OCI-LY3 (cell line): ENCODE results near the gene PLA2G4D.

ENCODE experiments used
- H2AFZ ChIP-seq: fragments of 200-600, 300-600 bp; shearing (Covaris generic); 2 replicates; pipeline ENCODE4 v1.6.0; 2014; ENCODE audit warnings: antibody characterized with exemption, low read depth, low read length
- H3K27ac ChIP-seq: fragments of 200-600, 300-600 bp; sonication (generic); 2 replicates; pipeline ENCODE4 v1.5.1; 2014; ENCODE audit warnings: mild to moderate bottlenecking, low read length, moderate library complexity, mixed read lengths
- H3K27me3 ChIP-seq: fragments of 200-600, 300-600 bp; sonication (generic); 2 replicates; pipeline ENCODE4 v1.6.1; 2014; ENCODE audit warnings: low read depth, low read length, mixed read lengths
- H3K36me3 ChIP-seq: fragments of 200-600, 300-600 bp; sonication (generic); replicated peaks from 2 replicates; pipeline ENCODE3; 2014; ENCODE audit warnings: low read depth, low read length, mixed read lengths
- H3K4me1 ChIP-seq: fragments of 300-600, 200-600 bp; sonication (generic); 2 replicates; pipeline ENCODE4 v1.6.1; 2014; ENCODE audit warnings: low read length, mixed read lengths
- H3K4me2 ChIP-seq: fragments of 200-600, 300-600 bp; sonication (generic); 2 replicates; pipeline ENCODE4 v1.6.1; 2014; ENCODE audit warnings: low read length, mixed read lengths
- H3K4me3 ChIP-seq: fragments of 300-600, 200-600 bp; sonication (generic); 2 replicates; pipeline ENCODE4 v1.5.1; 2014; ENCODE audit warnings: antibody characterized with exemption, mild to moderate bottlenecking, low read length, moderate library complexity
- H3K79me2 ChIP-seq: fragments of 300-600, 200-600 bp; shearing (Covaris generic); 2 replicates; pipeline ENCODE4 v1.6.1; 2014; ENCODE audit warnings: mild to moderate bottlenecking, low read length, mixed read lengths
- H3K9ac ChIP-seq: fragments of 300-600, 200-600 bp; shearing (Covaris generic); 2 replicates; pipeline ENCODE4 v1.6.0; 2014; ENCODE audit warnings: mild to moderate bottlenecking, low read length, moderate library complexity
- H3K9me3 ChIP-seq: fragments of 200-600, 300-600 bp; shearing (Covaris generic); 2 replicates; pipeline ENCODE4 v1.6.1; 2014; ENCODE audit warnings: low read length, mixed read lengths; ENCODE audit not compliant: insufficient read depth
- H4K20me1 ChIP-seq: fragments of 200-600, 300-600 bp; sonication (generic); 2 replicates; pipeline ENCODE4 v1.6.1; 2016; ENCODE audit warnings: low read length, mixed read lengths; ENCODE audit not compliant: insufficient read depth
- EZH2phosphoT487 ChIP-seq: fragments of 200-600 bp; shearing (Covaris generic); IDR thresholded peaks from 2 replicates; pipeline ENCODE4 v1.6.1; 2018; ENCODE audit warnings: antibody characterized with exemption, mixed run types, low read depth
- TF ChIP-seq, protein P1 (sequence below): fragments of 200-600, 300-600 bp; sonication (generic); IDR thresholded peaks from 2 replicates; pipeline ENCODE4 v1.5.1; 2014; ENCODE audit warnings: antibody characterized with exemption, low read length, low read depth

The PLA2G4D gene

GRCh38 chr15:42080186-42080918 lies 14.0 kb downstream of the PLA2G4D start:
- H3K27me3 ChIP-seq, result peaks cover 4% of the 10 kb centered on the region; the same call in 1 of the 2 replicates
- H2AFZ ChIP-seq, result no peak overlapping the region
- no peak overlapping the region for H3K4me3 ChIP-seq
- TF ChIP-seq EZH2phosphoT487, result no peak
- TF ChIP-seq, protein P1, sequence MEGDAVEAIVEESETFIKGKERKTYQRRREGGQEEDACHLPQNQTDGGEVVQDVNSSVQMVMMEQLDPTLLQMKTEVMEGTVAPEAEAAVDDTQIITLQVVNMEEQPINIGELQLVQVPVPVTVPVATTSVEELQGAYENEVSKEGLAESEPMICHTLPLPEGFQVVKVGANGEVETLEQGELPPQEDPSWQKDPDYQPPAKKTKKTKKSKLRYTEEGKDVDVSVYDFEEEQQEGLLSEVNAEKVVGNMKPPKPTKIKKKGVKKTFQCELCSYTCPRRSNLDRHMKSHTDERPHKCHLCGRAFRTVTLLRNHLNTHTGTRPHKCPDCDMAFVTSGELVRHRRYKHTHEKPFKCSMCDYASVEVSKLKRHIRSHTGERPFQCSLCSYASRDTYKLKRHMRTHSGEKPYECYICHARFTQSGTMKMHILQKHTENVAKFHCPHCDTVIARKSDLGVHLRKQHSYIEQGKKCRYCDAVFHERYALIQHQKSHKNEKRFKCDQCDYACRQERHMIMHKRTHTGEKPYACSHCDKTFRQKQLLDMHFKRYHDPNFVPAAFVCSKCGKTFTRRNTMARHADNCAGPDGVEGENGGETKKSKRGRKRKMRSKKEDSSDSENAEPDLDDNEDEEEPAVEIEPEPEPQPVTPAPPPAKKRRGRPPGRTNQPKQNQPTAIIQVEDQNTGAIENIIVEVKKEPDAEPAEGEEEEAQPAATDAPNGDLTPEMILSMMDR, result no peak
- no peaks in the 10 kb centered on the region for H3K9me3 ChIP-seq
- no peak overlapping the region for H3K27ac ChIP-seq
- H3K4me2 ChIP-seq, result no peak overlapping the region
- no peaks in the 10 kb centered on the region for H3K79me2 ChIP-seq
- H3K36me3 ChIP-seq, result no peaks in the 10 kb centered on the region
- peaks cover 5% of the 10 kb centered on the region; the same call in 1 of the 2 replicates for H3K4me1 ChIP-seq
- H4K20me1 ChIP-seq, result no peaks in the 10 kb centered on the region
- H3K9ac ChIP-seq, result no peak overlapping the region

- H2AFZ ChIP-seq, result no peak overlapping the region
- H3K9ac ChIP-seq, result no peak overlapping the region
- H3K27ac ChIP-seq, result no peak overlapping the region
- no peak overlapping the region for H3K4me2 ChIP-seq
- H3K27me3 ChIP-seq, result peaks cover 4% of the 10 kb centered on the region; the same call in 1 of the 2 replicates
- no peaks in the 10 kb centered on the region for H3K36me3 ChIP-seq
- no peaks in the 10 kb centered on the region for H4K20me1 ChIP-seq
- TF ChIP-seq EZH2phosphoT487, result no peak
- TF ChIP-seq, protein P1, result no peak
- H3K79me2 ChIP-seq, result no peaks in the 10 kb centered on the region
- peaks cover under 1% of the 10 kb centered on the region; the same call in 1 of the 2 replicates for H3K4me1 ChIP-seq
- no peaks in the 10 kb centered on the region for H3K9me3 ChIP-seq
- no peak overlapping the region for H3K4me3 ChIP-seq
Observed at GRCh38 chr15:42079401-42079908, 14.9 kb downstream of the PLA2G4D start.

- TF ChIP-seq EZH2phosphoT487, result no peak
- TF ChIP-seq, protein P1, result no peak
- H3K9ac ChIP-seq, result no peak overlapping the region
- no peaks in the 10 kb centered on the region for H4K20me1 ChIP-seq
- H3K4me1 ChIP-seq, result no peaks in the 10 kb centered on the region
- no peak overlapping the region for H2AFZ ChIP-seq
- no peaks in the 10 kb centered on the region for H3K9me3 ChIP-seq
- H3K27me3 ChIP-seq, result peaks cover 9% of the 10 kb centered on the region; the same call in 1 of the 2 replicates
- H3K27ac ChIP-seq, result no peak overlapping the region
- H3K79me2 ChIP-seq, result no peaks in the 10 kb centered on the region
- no peaks in the 10 kb centered on the region for H3K36me3 ChIP-seq
- no peak overlapping the region for H3K4me3 ChIP-seq
- H3K4me2 ChIP-seq, result no peak overlapping the region
Observed at GRCh38 chr15:42078903-42079302, 15.5 kb downstream of the PLA2G4D start.

DNA sequence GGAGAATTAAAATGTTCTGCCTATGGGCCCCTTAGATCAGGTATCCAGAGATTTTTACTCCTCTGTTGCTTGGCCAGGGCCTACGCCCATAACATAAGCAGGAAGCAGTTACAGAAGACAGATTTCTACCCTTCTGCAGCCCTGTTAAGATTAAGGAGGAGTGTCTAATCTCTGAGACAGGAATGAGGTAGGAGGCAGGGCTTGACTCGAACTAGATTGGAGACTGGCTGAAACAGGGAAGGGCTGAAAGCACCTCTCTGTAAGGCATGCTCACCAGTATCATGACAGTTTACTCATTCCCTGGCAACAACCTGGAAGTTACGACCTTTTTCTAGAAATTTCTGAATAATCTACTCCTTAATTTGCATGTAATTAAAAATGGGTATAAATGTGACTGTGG lies 16.7 kb downstream of the PLA2G4D start:
- Histone ChIP-seq H2AFZ (peak overlapping the region; percentile 31; the same call in 1 of the 2 replicates), H3K36me3 (no peaks in the 10 kb centered on the region), H3K4me2 (no peak overlapping the region), H3K9ac (no peak overlapping the region), H3K27me3 (peaks cover 12% of the 10 kb centered on the region; the same call in 1 of the 2 replicates), H3K4me1 (no peaks in the 10 kb centered on the region), H3K9me3 (no peaks in the 10 kb centered on the region), H3K79me2 (no peaks in the 10 kb centered on the region), H3K27ac (no peak overlapping the region), H4K20me1 (no peaks in the 10 kb centered on the region), H3K4me3 (no peak overlapping the region)
- no peak for TF ChIP-seq EZH2phosphoT487
- TF ChIP-seq, protein P1, result no peak
